H1 (cell line): ENCODE results near the gene TIGIT. TPM values are rescaled to one million over a fixed set of nuclear protein-coding genes. Genes with fewer than 3 reads are reported as not detected.

ENCODE experiments used
- CTCF ChIA-PET: fragments of 300-600 bp; sonication (Branson Sonifier 250); formaldehyde crosslinking; loops from one replicate; lab custom pipeline; 2021; ENCODE audit not compliant: partially characterized antibody; lab: Charles Lee
- POLR2A ChIA-PET: fragments of 300-600 bp; sonication (Branson Sonifier 250); formaldehyde crosslinking; loops from one replicate; lab custom pipeline; 2021; ENCODE audit warnings: inconsistent platforms; ENCODE audit not compliant: partially characterized antibody; lab: Charles Lee
- DNase-seq, 2 experiments: peaks; one replicate each; pipeline versions ENCODE4 v3.0.0 to v3.0.0-alpha.2; 2010 to 2022; ENCODE audit warnings: low spot score in 2 of 2, low read depth in 1 of 2, mixed read lengths in 1 of 2
- FAIRE-seq: peaks from 2 replicates; lab custom pipeline; 2011; peaks lifted over from hg19 to GRCh38; lab: Jason Lieb, UNC
- H2AFZ ChIP-seq: 2 replicates; pipeline ENCODE4 v1.8.1; 2012; ENCODE audit warnings: low read length, inconsistent platforms
- H2AK5ac ChIP-seq: 2 replicates; pipeline ENCODE4 v1.6.1; 2013; ENCODE audit warnings: low read depth, low read length
- H2BK120ac ChIP-seq: replicated peaks from 2 replicates; pipeline ENCODE3; 2013; ENCODE audit warnings: low read depth, low read length, inconsistent platforms
- H2BK12ac ChIP-seq: 2 replicates; pipeline ENCODE4 v1.6.1; 2013; ENCODE audit warnings: low read depth, low read length
- H2BK15ac ChIP-seq: 2 replicates; pipeline ENCODE4 v1.6.1; 2013; ENCODE audit warnings: low read length
- H2BK20ac ChIP-seq: 2 replicates; pipeline ENCODE4 v1.6.1; 2013; ENCODE audit warnings: low read length
- H2BK5ac ChIP-seq: 2 replicates; pipeline ENCODE4 v1.6.1; 2013; ENCODE audit warnings: low read depth, low read length
- H3K14ac ChIP-seq: 2 replicates; pipeline ENCODE4 v1.6.1; 2013; ENCODE audit warnings: inconsistent platforms; ENCODE audit not compliant: insufficient read length
- H3K18ac ChIP-seq: 2 replicates; pipeline ENCODE4 v1.6.1; 2013; ENCODE audit warnings: low read length; ENCODE audit errors: extremely low read depth
- H3K23ac ChIP-seq: 2 replicates; pipeline ENCODE4 v1.6.1; 2013; ENCODE audit warnings: inconsistent platforms; ENCODE audit not compliant: insufficient read length
- H3K23me2 ChIP-seq: 2 replicates; pipeline ENCODE4 v1.6.1; 2013; ENCODE audit warnings: low read depth, low read length
- H3K27ac ChIP-seq: 2 replicates; pipeline ENCODE4 v1.6.1; 2011; ENCODE audit warnings: low read depth, low read length, inconsistent platforms
- H3K27me3 ChIP-seq, 4 experiments: replicated peaks in 1 of 4; 1 replicate in 1 of 4; 2 replicates in 3 of 4; pipeline versions ENCODE4 v1.6.1 to v1.8.1; 2011 to 2013; ENCODE audit warnings: low read length in 3 of 4, mild to moderate bottlenecking in 3 of 4, inconsistent platforms in 2 of 4, mixed read lengths in 2 of 4, moderate library complexity in 1 of 4; ENCODE audit not compliant: control insufficient read depth in 3 of 4, insufficient read depth in 3 of 4; ENCODE audit errors: extremely low read depth in 1 of 4
- H3K36me3 ChIP-seq, 4 experiments: 2 replicates each; pipeline versions ENCODE4 v1.6.1 to v1.8.1; 2011 to 2013; ENCODE audit warnings: mild to moderate bottlenecking in 4 of 4, low read length in 3 of 4, moderate library complexity in 2 of 4, control low read depth in 1 of 4, inconsistent platforms in 1 of 4; ENCODE audit not compliant: insufficient read depth in 4 of 4, control insufficient read depth in 2 of 4
- H3K4ac ChIP-seq: replicated peaks from 2 replicates; pipeline ENCODE3; 2013; ENCODE audit warnings: low read length, low read depth, mixed read lengths, inconsistent platforms; ENCODE audit not compliant: insufficient read length
- H3K4me1 ChIP-seq, 4 experiments: replicated peaks in 1 of 4; 1 replicate in 1 of 4; 2 replicates in 3 of 4; pipeline versions ENCODE4 v1.6.1 to v1.8.1; 2011 to 2013; ENCODE audit warnings: low read length in 3 of 4, inconsistent platforms in 2 of 4, mixed read lengths in 1 of 4; ENCODE audit not compliant: insufficient read depth in 4 of 4, control insufficient read depth in 3 of 4
- H3K4me2 ChIP-seq, 2 experiments: 2 replicates each; pipeline versions ENCODE4 v1.6.1 to v1.8.1; 2011 to 2013; ENCODE audit warnings: low read depth in 2 of 2, low read length in 2 of 2, control low read depth in 1 of 2, inconsistent platforms in 1 of 2, mild to moderate bottlenecking in 1 of 2; ENCODE audit not compliant: insufficient read depth in 1 of 2
- H3K4me3 ChIP-seq, 4 experiments: fragments of 200-600, 300-600 bp in 1 of 4; sonication (generic), shearing (Covaris generic), sonication (Bioruptor Twin) in 1 of 4; 2 replicates each; pipeline versions ENCODE4 v1.5.1 to v1.8.1; 2011 to 2016; ENCODE audit warnings: low read length in 4 of 4, low read depth in 3 of 4, control low read depth in 2 of 4, inconsistent platforms in 2 of 4, mild to moderate bottlenecking in 2 of 4, mixed read lengths in 1 of 4, moderate library complexity in 1 of 4; ENCODE audit not compliant: insufficient read depth in 2 of 4; ENCODE audit errors: extremely low read depth in 1 of 4
- H3K56ac ChIP-seq: replicated peaks from 2 replicates; pipeline ENCODE3; 2013; ENCODE audit warnings: low read depth, mild to moderate bottlenecking, mixed read lengths, low read length, inconsistent platforms; ENCODE audit not compliant: insufficient read length
- H3K79me1 ChIP-seq: 2 replicates; pipeline ENCODE4 v1.6.1; 2013; ENCODE audit warnings: low read depth, low read length, control low read depth
- H3K79me2 ChIP-seq, 2 experiments: 2 replicates each; pipeline versions ENCODE4 v1.6.1 to v1.8.1; 2012 to 2013; ENCODE audit warnings: low read length in 2 of 2, mild to moderate bottlenecking in 2 of 2, inconsistent platforms in 1 of 2; ENCODE audit not compliant: insufficient read depth in 2 of 2, control insufficient read depth in 1 of 2
- H3K9ac ChIP-seq, 4 experiments: replicated peaks in 1 of 4; 1 replicate in 1 of 4; 2 replicates in 3 of 4; pipeline versions ENCODE4 v1.6.1 to v1.8.1; 2011 to 2013; ENCODE audit warnings: low read depth in 3 of 4, low read length in 3 of 4, control low read depth in 2 of 4, mild to moderate bottlenecking in 2 of 4, moderate library complexity in 2 of 4, inconsistent platforms in 1 of 4; ENCODE audit errors: extremely low read depth in 1 of 4
- H3K9me3 ChIP-seq, 2 experiments: 2 replicates each; pipeline versions ENCODE4 v1.6.1 to v1.8.1; 2012 to 2013; ENCODE audit warnings: mild to moderate bottlenecking in 2 of 2, moderate library complexity in 2 of 2, control low read depth in 1 of 2, inconsistent platforms in 1 of 2, low read depth in 1 of 2, low read length in 1 of 2, mixed read lengths in 1 of 2; ENCODE audit not compliant: insufficient read depth in 2 of 2
- H4K20me1 ChIP-seq, 2 experiments: replicated peaks in 1 of 2; 2 replicates each; pipeline versions ENCODE3 to v1.8.1; 2011 to 2013; ENCODE audit warnings: inconsistent platforms in 2 of 2, low read length in 2 of 2, mild to moderate bottlenecking in 1 of 2; ENCODE audit not compliant: insufficient read depth in 2 of 2, control insufficient read depth in 1 of 2
- H4K5ac ChIP-seq: 2 replicates; pipeline ENCODE4 v1.6.1; 2013; ENCODE audit warnings: low read length, low read depth, mixed read lengths, inconsistent platforms; ENCODE audit not compliant: insufficient read length
- H4K8ac ChIP-seq: 2 replicates; pipeline ENCODE4 v1.8.0; 2013; ENCODE audit warnings: mild to moderate bottlenecking, moderate library complexity, low read length, inconsistent platforms; ENCODE audit not compliant: insufficient read depth; ENCODE audit errors: extremely low read depth
- H4K91ac ChIP-seq: replicated peaks from 2 replicates; pipeline ENCODE3; 2013; ENCODE audit warnings: low read length, mixed read lengths, inconsistent platforms; ENCODE audit not compliant: insufficient read length
- CEBPB ChIP-seq: IDR thresholded peaks from 2 replicates; pipeline ENCODE4 v1.6.1; 2012; ENCODE audit warnings: low read depth, low read length
- HDAC2 ChIP-seq, 2 experiments: fragments of 300-600 bp in 1 of 2; sonication (generic) in 1 of 2; IDR thresholded peaks; 2 replicates each; pipeline ENCODE4 v1.6.1; 2011 to 2012; ENCODE audit warnings: low read depth in 2 of 2, low read length in 2 of 2, mild to moderate bottlenecking in 2 of 2, moderate library complexity in 2 of 2, borderline replicate concordance in 1 of 2, inconsistent platforms in 1 of 2
- JUND ChIP-seq: IDR thresholded peaks from 2 replicates; pipeline ENCODE4 v1.6.1; 2011; ENCODE audit warnings: mild to moderate bottlenecking, improper control_type of control experiment, low read length
- PHF8 ChIP-seq: fragments of 200-600 bp; sonication (generic); conservative IDR thresholded peaks from 2 replicates; pipeline ENCODE4 v1.7.1; 2012; ENCODE audit warnings: low read depth, mild to moderate bottlenecking, inconsistent platforms, low read length, moderate library complexity
- POLR2A ChIP-seq, 2 experiments: IDR thresholded peaks; 1 replicate in 1 of 2; 2 replicates in 1 of 2; pipeline ENCODE4 v1.6.1; 2011; ENCODE audit warnings: low read depth in 2 of 2, low read length in 2 of 2, mild to moderate bottlenecking in 2 of 2; ENCODE audit errors: control extremely low read depth in 1 of 2
- RBBP5 ChIP-seq: IDR thresholded peaks from 2 replicates; pipeline ENCODE4 v1.7.1; 2012; ENCODE audit warnings: low read depth, mild to moderate bottlenecking, inconsistent platforms, low read length, moderate library complexity, borderline replicate concordance
- RXRA ChIP-seq: IDR thresholded peaks from 2 replicates; pipeline ENCODE4 v1.6.1; 2011; ENCODE audit warnings: low read depth, mild to moderate bottlenecking, low read length, moderate library complexity; ENCODE audit not compliant: insufficient read depth
- SIN3A ChIP-seq, 2 experiments: IDR thresholded peaks in 1 of 2; conservative IDR thresholded peaks in 1 of 2; 2 replicates each; pipeline ENCODE4 v1.6.1; 2011 to 2012; ENCODE audit warnings: low read length in 2 of 2, improper control_type of control experiment in 1 of 2, low read depth in 1 of 2, mild to moderate bottlenecking in 1 of 2
- SP2 ChIP-seq: IDR thresholded peaks from 2 replicates; pipeline ENCODE4 v1.6.1; 2012; ENCODE audit warnings: mild to moderate bottlenecking, low read length, inconsistent platforms
- SUZ12 ChIP-seq: fragments of 200-600 bp; sonication (generic); IDR thresholded peaks from 2 replicates; pipeline ENCODE4 v1.6.1; 2012; ENCODE audit warnings: mild to moderate bottlenecking, inconsistent platforms, low read length, moderate library complexity, mixed read lengths
- ZNF274 ChIP-seq: IDR thresholded peaks from 2 replicates; pipeline ENCODE4 v1.7.0; 2012; ENCODE audit warnings: low read length, borderline replicate concordance; ENCODE audit errors: extremely low read depth
- WGBS, 2 experiments: shearing (Covaris generic) in 1 of 2; methylation state at CpG; one replicate each; pipeline versions ENCODE4 v1.1.6 to v1.1.7; 2013 to 2015; ENCODE audit warnings: low lambda C conversion rate in 2 of 2, mixed read lengths in 2 of 2, inconsistent platforms in 1 of 2, low coverage in 1 of 2, missing lambda C conversion rate in 1 of 2; ENCODE audit not compliant: insufficient replicate concordance in 2 of 2, insufficient coverage in 1 of 2, insufficient read length in 1 of 2; ENCODE audit errors: extremely low coverage in 1 of 2, missing lambda C conversion rate in 1 of 2; 5-methylcytosine and 5-hydroxymethylcytosine counted together
- polyA plus RNA-seq, 7 experiments: library from polyadenylated mRNA; depleted of rRNA in 3 of 7; stranded (reverse) in 5 of 7; unstranded in 2 of 7; fragments of >200 nt in 5 of 7; fragments of 200-250 nt in 2 of 7; gene quantifications; 1 replicate in 5 of 7; 2 replicates in 1 of 7; 4 replicates in 1 of 7; pipeline versions ENCODE4 v1.2.1 to v1.2.3, GENCODE V29; 2011 to 2013; ENCODE audit warnings: missing spikeins in 2 of 7, mixed read lengths in 2 of 7
- total RNA-seq: library from RNA; stranded (reverse); fragmentation: NEBNext Ultra II Directional; extraction: Animal tissue kit (Norgen Biotek cat#: 25700); gene quantifications from 2 replicates; pipeline ENCODE4 v1.2.1, GENCODE V29; 2021
- TF ChIP-seq, protein P1 (sequence below): IDR thresholded peaks from 2 replicates; pipeline ENCODE4 v1.6.1; 2012; ENCODE audit warnings: inconsistent platforms
- TF ChIP-seq, protein P2 (sequence below): IDR thresholded peaks from 2 replicates; pipeline ENCODE4 v1.6.1; 2011; ENCODE audit warnings: low read length, improper control_type of control experiment

Gene TIGIT
- total and polyA plus RNA-seq, 2 of the 8 experiments (the other 6 are each of a cell fraction or from before 2014, with no cell fraction given), result 0.02 TPM; not detected in 1

DNA sequence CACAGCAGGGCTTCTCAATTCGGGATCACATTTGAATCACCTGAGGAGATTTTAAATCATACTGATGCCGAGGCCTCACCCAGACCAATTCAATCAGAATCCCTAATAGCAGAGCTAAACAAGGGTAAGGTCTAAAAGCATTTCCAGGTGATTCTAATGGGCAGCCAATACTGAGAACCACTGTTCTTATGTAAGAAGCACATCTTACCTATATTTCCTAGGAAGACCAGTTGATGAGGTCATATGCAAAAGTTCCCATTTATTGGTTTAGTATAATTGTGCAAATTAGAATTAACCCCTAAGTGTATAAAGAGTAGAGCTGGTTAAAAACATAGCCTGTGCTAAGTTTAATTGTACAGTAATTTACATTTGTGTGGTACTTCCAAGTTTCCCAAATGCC is 2.1 kb downstream of the TIGIT start:
- Histone ChIP-seq H3K79me2 (no peaks in the 10 kb centered on the region), H4K91ac (no peak overlapping the region), H2BK12ac (no peak overlapping the region), H3K27ac (no peak overlapping the region), H2AFZ (no peak overlapping the region), H3K9me3 (no peaks in the 10 kb centered on the region), H3K27me3 (no peaks in the 10 kb centered on the region), H3K4ac (no peak overlapping the region), H3K4me3 (no peak overlapping the region), H3K23me2 (no peaks in the 10 kb centered on the region), H4K8ac (no peak overlapping the region), H3K9ac (no peak overlapping the region), H3K36me3 (no peaks in the 10 kb centered on the region), H2BK20ac (no peak overlapping the region), H4K5ac (no peak overlapping the region), H2BK120ac (no peak overlapping the region), H3K14ac (no peak overlapping the region), H4K20me1 (no peaks in the 10 kb centered on the region), H2BK15ac (no peak overlapping the region), H3K79me1 (no peaks in the 10 kb centered on the region), H2AK5ac (no peak overlapping the region), H3K18ac (no peak overlapping the region), H2BK5ac (no peak overlapping the region), H3K56ac (no peak overlapping the region), H3K23ac (no peak overlapping the region), H3K4me1 (peaks cover 0 to 4% (median 2%) of the 10 kb centered on the region in 4 experiments; a peak in 2 of 7 replicates)
- DNase-seq (no peak), FAIRE-seq (no peak)
- WGBS, 2 experiments, result 85% methylated on average over 2 of the region's 2 CpGs; no CpG with 5 or more reads in 1 of the 2 experiments
- ChIA-PET POLR2A (no interaction called here), CTCF (interaction anchor here (0.6 to 1.6 kb wide), 9 partner anchors 10 to 451 kb away, joined by 3 to 10 read pairs (median 3); no protein-coding TSS in a partner anchor)
- TF ChIP-seq POLR2A (IDR thresholded peaks at IDR 0.05; ENCODE audit: control extremely low read depth in 1 of 2, low read depth in 2 of 2, low read length in 2 of 2) (no peak), SUZ12 (no peak), PHF8 (no peak), HDAC2 (IDR thresholded peaks at IDR 0.05; ENCODE audit: borderline replicate concordance in 1 of 2, low read depth in 2 of 2, low read length in 2 of 2) (no peak), RBBP5 (no peak), JUND (no peak), ZNF274 (no peak), SP2 (no peak), SIN3A (conservative IDR thresholded peaks at IDR 0.05 in 1 of 2, IDR thresholded peaks at IDR 0.05 in 1 of 2; ENCODE audit: low read depth in 1 of 2, low read length in 2 of 2) (no peak), CEBPB (no peak), RXRA (no peak)
- TF ChIP-seq, protein P1, sequence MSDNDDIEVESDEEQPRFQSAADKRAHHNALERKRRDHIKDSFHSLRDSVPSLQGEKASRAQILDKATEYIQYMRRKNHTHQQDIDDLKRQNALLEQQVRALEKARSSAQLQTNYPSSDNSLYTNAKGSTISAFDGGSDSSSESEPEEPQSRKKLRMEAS, result no peak
- TF ChIP-seq, protein P2, sequence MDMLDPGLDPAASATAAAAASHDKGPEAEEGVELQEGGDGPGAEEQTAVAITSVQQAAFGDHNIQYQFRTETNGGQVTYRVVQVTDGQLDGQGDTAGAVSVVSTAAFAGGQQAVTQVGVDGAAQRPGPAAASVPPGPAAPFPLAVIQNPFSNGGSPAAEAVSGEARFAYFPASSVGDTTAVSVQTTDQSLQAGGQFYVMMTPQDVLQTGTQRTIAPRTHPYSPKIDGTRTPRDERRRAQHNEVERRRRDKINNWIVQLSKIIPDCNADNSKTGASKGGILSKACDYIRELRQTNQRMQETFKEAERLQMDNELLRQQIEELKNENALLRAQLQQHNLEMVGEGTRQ, result no peak
- TF ChIP-seq, all 59 proteins: peak for 0
- no peak overlapping the region for H3K4me2 ChIP-seq
